ENCODE measurements around the gene FSD1L. TPM values are rescaled to one million over a fixed set of nuclear protein-coding genes. Genes with fewer than 3 reads are reported as not detected.

FSD1L gene
- total RNA-seq, 1 experiment from 2014 or later, result 5.6 TPM

DNA sequence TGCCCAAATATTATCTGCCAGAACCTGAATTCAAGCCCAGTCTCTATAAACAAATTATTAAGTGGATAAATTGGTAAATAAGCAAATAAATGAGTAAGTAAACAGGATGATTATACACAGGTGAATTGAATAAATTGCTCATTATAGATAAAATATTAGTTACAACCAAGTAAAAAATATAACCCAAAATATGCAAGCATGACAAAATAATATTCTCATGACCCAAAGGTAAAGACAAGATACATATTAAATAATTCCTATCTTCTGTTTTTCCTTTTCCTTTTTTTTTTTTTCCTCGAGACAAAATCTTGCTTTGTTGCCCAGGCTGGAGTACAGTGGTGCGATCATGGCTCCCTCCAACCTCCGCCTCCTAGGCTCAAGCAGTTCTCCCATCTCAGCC lies 21.2 kb upstream of the FSD1L start:
- H3K79me2 ChIP-seq (ENCODE audit: low read depth), result no peaks in the 10 kb centered on the region
- H2AFZ ChIP-seq, result no peak overlapping the region
- no peaks in the 10 kb centered on the region for H3K9me2 ChIP-seq (ENCODE audit: insufficient read depth)
- CTCF ChIA-PET, result no interaction called here
- no peak overlapping the region for H3K4me2 ChIP-seq
- no TSS peak for BruUV-seq (replicated peaks)
- DNase-seq, result no peak
- no peaks in the 10 kb centered on the region for H3K27me3 ChIP-seq (ENCODE audit: insufficient read depth, low read depth)
- intact Hi-C loops (cut with micrococcal nuclease; ENCODE audit: unreplicated experiment), result loop anchor here (2.0 kb wide), 1 partner anchor 292 kb away; no protein-coding TSS in a partner anchor
- no peaks in the 10 kb centered on the region for H3K9me3 ChIP-seq (ENCODE audit: insufficient read depth, low read depth)
- no peaks in the 10 kb centered on the region for H3K4me1 ChIP-seq (replicated peaks; ENCODE audit: insufficient read depth)
- no peaks in the 10 kb centered on the region for H4K20me1 ChIP-seq (ENCODE audit: insufficient read depth)
- no peak overlapping the region for H3K4me3 ChIP-seq
- H3F3A ChIP-seq (ENCODE audit: insufficient read depth, low read depth), result no peaks in the 10 kb centered on the region
- TF ChIP-seq EZH2 (IDR thresholded peaks at IDR 0.05; ENCODE audit: low read depth), result no peak
- TF ChIP-seq CTCF (conservative IDR thresholded peaks at IDR 0.05), result no peak
- H3K27ac ChIP-seq, result no peak overlapping the region
- no peaks in the 10 kb centered on the region for H3K36me3 ChIP-seq (ENCODE audit: low read depth)
- POLR2A ChIA-PET (ENCODE audit: unreplicated experiment), result no interaction called here

GRCh38 chr9:105431424-105432246 lies 16.2 kb upstream of the FSD1L start:
- TF ChIP-seq CTCF (conservative IDR thresholded peaks at IDR 0.05) (no peak), EZH2 (IDR thresholded peaks at IDR 0.05; ENCODE audit: low read depth) (no peak)
- no TSS peak for BruUV-seq (replicated peaks)
- intact Hi-C loops (cut with micrococcal nuclease; ENCODE audit: unreplicated experiment), result no loop called here

DNA sequence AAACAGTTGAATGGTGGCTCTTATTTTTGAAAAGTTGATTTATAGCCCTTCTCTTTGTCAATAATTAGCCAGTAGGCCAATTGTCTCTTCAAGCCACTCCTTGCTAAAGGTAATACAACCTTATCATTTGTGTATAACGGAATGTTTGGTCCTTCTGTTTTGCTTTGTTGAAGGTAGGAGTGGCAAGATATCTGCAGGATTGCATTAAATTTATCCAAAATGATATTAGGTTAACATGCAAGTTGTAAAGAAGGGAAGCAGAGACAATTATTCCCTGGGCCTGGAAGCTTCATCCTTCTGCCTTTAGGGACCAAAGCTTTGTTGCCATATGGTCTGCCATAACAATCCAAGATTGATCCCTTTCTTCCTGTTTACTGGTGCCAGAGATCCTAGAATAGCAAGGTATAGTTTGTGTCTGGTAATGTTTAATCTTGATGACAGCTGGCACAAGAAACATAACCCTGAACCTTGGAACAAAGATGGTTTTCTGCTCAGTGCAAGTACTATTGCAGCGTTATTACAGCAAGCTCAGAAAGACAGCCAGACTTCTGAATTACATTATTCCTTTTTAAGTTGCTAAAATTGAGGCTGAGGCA lies 15.5 kb upstream of the FSD1L start:
- Histone ChIP-seq H3K4me3 (no peak overlapping the region), H3K36me3 (ENCODE audit: low read depth) (no peaks in the 10 kb centered on the region), H3K27me3 (ENCODE audit: insufficient read depth, low read depth) (no peaks in the 10 kb centered on the region), H3K9me2 (ENCODE audit: insufficient read depth) (no peaks in the 10 kb centered on the region), H4K20me1 (ENCODE audit: insufficient read depth) (no peaks in the 10 kb centered on the region), H3K4me2 (no peak overlapping the region), H3K79me2 (ENCODE audit: low read depth) (no peaks in the 10 kb centered on the region), H3K9me3 (ENCODE audit: insufficient read depth, low read depth) (no peaks in the 10 kb centered on the region), H3K27ac (no peak overlapping the region), H3K4me1 (replicated peaks; ENCODE audit: insufficient read depth) (no peaks in the 10 kb centered on the region), H2AFZ (no peak overlapping the region), H3F3A (ENCODE audit: insufficient read depth, low read depth) (no peaks in the 10 kb centered on the region)
- intact Hi-C loops (cut with micrococcal nuclease; ENCODE audit: unreplicated experiment), result no loop called here
- CTCF ChIA-PET, result no interaction called here
- no peak for DNase-seq
- no TSS peak for BruUV-seq (replicated peaks)
- POLR2A ChIA-PET (ENCODE audit: unreplicated experiment), result no interaction called here
- TF ChIP-seq CTCF (conservative IDR thresholded peaks at IDR 0.05) (no peak), EZH2 (IDR thresholded peaks at IDR 0.05; ENCODE audit: low read depth) (no peak)

More at GRCh38 chr9:105431424-105432246, 16.2 kb upstream of the FSD1L start:
- H3K27me3 ChIP-seq (ENCODE audit: insufficient read depth, low read depth), result no peaks in the 10 kb centered on the region
- no peaks in the 10 kb centered on the region for H3K79me2 ChIP-seq (ENCODE audit: low read depth)
- H3K36me3 ChIP-seq (ENCODE audit: low read depth), result no peaks in the 10 kb centered on the region
- no peaks in the 10 kb centered on the region for H4K20me1 ChIP-seq (ENCODE audit: insufficient read depth)
- POLR2A ChIA-PET (ENCODE audit: unreplicated experiment), result no interaction called here
- H3K4me3 ChIP-seq, result no peak overlapping the region
- no peaks in the 10 kb centered on the region for H3K9me3 ChIP-seq (ENCODE audit: insufficient read depth, low read depth)
- DNase-seq, result no peak
- H3K4me1 ChIP-seq (replicated peaks; ENCODE audit: insufficient read depth), result no peaks in the 10 kb centered on the region
- H2AFZ ChIP-seq, result no peak overlapping the region
- H3F3A ChIP-seq (ENCODE audit: insufficient read depth, low read depth), result no peaks in the 10 kb centered on the region
- no peaks in the 10 kb centered on the region for H3K9me2 ChIP-seq (ENCODE audit: insufficient read depth)
- CTCF ChIA-PET, result no interaction called here
- no peak overlapping the region for H3K4me2 ChIP-seq
- no peak overlapping the region for H3K27ac ChIP-seq

All from PC-9 (cell line).